Measurements from ENCODE around the gene NAB1. TPM values are rescaled to one million over a fixed set of nuclear protein-coding genes. Genes with fewer than 3 reads are reported as not detected.

The NAB1 gene
- total RNA-seq, 1 donor from 2014 or later: 49.7 TPM

DNA sequence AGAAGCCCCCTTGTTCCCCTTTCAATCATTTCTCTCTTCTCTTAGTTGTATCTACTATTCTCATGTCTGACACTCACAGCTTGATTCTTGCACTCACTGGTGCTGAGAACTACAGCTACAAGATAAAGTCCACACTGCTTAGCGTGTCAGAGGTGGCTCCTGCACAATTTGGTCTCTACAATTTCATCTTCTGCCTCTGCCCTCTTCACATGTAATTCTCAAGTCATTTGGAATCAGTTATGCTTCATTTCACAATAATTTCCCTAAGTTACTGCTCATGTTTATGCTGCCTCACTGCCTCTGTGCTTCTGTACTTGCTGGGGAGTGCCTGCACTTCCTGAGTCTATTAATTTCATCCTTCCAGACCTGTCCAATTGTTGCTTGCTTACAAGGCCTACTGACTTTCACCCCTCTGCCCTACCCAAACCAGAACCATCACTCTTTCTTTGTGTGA is 11.6 kb upstream of the NAB1 start:
- DNase-seq (ENCODE audit: low spot score): no peak

DNA sequence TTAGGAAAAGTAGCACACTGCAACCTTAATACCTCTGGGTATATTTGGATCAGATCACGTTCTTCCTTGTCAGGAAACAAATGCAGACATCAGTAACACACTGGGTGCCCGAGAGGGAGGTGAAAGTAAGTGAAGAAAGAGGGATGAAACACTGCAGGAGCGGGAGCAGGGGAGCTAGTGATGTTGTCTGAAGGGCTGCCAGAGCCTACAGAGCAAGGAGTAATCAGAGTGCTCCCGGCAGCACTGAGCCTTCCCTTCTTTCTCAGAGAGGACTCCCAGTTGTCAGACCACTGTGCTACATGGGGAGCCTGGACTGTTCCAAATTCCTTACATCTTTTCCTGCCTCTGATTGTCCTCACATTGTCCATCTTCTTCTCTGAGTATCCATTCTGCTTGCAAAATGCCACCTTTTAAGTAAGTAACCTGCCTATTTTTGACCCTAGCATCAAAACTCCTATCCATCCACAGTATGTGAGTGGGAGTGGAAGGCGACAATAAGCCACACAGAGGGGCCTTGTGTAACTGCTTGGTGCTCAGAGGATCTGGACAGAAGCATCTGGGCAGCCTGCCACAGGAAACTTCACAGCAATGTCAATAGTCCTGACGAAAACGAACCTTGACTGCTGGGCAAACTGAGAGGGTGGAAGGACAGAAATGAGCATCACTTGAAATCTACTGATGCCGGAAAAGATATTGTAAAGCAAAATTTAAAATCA is 10.8 kb upstream of the NAB1 start:
- no peak for DNase-seq (ENCODE audit: low spot score)

DNA sequence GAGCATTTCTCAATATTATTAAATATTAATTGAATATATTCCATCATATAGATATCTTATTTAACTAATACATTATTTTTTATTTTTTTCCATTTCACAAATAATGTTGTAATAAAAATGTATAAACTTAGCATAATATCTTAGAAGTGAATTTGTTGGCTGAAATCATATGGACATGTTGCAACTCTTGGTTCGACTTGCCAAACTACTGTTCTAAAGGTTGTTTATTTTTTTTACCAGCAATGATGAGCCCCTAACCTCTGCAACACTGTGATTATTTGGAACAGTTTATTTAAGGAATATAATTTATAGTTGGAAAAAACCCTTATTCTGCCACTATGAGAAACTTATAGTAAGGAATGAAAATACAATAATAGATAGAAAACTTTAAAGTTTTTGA is 8.8 kb upstream of the NAB1 start:
- DNase-seq (ENCODE audit: low spot score): no peak

DNA sequence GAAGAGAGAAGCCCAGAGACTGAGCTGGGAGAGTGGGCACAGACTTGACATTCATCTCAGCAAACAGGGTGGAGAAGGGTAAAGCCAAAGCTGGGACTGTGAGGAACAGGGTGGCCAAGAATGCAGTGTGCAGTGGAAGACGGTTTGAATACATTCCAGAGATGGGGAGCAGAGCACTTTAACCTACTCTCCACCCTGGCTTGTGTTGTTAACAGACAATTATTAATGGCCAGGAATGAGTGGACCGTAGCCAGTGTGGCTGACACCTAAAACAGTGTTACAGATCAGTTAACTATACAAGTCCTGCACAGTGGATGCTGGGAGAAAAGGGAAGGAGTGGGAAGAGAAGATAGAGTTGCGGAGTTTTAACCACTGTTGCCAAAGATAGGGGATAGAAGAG is 7.4 kb upstream of the NAB1 start:
- DNase-seq (ENCODE audit: low spot score): no peak

DNA sequence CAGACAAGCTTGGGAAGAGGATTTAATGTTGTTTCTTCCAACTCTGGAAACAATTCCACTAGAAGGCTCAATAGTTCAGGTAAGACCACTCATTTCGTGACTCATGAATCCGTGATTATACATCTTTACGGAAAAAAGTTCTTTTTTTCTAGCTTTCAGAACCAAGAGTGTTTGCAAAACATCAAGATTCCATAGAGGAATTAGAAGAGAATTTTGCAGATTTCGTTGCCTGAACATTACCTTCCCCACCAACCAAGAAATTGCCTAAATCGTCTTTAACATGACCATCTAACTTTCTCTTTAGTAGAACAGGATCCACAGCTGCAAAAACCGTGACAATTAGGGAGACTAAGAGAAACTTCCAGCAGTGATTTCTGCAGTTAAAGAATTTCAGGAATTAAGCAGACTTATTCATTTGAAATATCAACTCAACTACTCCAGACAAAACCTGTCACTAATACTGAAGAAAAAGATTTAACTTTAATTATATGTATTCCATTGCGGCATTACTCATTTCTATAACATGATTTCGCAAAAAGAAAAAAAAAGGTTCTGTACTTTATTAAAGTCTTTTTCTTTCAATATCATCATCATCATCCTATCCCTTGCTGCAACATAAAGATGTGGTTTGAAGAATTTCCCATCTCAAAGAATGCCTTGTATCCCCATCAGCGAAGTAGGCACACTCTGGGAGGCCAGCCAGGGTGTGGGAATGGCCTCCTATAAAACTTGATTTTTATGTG is 1.9 kb upstream of the NAB1 start:
- no peak for DNase-seq (ENCODE audit: low spot score)

DNA sequence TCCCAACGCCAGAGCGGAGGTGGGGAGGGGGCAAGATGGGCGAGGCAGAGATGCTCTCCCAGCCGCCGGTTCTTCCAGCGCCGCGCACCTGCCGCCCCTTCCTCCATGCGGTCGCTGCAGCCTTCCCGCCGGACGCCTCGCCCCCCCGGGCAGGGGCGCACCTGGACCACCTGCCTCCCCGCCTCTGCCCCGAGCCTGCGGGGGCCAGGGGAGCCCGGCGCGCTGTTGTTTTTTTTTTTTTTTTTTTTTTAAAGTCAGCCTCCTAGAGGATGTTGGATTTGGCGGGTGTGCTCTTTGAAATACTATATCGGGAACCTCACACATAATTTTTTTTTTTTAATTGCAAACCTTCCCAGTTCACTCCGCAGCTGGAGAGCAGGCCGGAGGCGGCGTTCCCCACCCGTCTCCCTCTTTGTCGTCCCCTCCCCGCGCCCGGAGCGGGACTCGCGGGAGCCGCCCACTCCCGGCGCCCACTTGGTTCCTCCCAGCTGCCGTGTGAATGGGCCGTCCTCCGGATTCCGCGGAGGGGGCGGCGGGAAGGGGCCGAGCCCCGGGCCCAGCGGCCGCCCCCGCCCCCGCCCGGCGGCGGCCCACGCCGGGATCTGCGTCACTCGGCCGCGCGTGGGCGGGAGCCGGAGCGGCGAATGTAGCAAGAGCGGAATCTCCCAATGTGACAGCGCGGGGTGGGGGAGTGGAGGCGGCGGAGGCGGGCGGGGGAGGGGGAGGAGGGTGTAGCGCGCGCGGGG is 421 bp upstream of the NAB1 start:
- DNase-seq (ENCODE audit: low spot score): peak; percentile 86

- no peak for DNase-seq (ENCODE audit: low spot score)
Observed at GRCh38 chr2:190649798-190650390, 1.0 kb downstream of the NAB1 start.

- DNase-seq (ENCODE audit: low spot score): no peak
Observed at GRCh38 chr2:190651413-190651812, 2.5 kb downstream of the NAB1 start.

DNA sequence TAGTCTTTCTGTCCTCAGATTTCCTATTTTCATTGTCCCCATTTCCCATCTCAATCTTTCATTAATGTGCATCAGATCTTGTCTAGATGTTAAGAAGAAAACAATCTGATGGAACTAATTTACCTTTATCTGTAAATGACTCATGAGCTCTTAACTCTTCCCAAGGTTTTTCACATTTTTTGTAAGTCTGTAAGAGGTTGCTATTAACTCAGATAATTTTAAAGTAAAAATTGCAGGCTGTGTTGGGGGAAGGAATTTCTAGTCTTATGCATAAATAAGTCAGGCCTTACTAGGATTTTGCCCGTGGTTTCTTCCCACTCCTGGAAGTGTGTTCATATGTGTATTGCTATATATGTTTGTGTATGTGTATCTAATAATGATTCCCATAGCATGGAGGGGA is 4.3 kb downstream of the NAB1 start:
- no peak for DNase-seq (ENCODE audit: low spot score)

DNA sequence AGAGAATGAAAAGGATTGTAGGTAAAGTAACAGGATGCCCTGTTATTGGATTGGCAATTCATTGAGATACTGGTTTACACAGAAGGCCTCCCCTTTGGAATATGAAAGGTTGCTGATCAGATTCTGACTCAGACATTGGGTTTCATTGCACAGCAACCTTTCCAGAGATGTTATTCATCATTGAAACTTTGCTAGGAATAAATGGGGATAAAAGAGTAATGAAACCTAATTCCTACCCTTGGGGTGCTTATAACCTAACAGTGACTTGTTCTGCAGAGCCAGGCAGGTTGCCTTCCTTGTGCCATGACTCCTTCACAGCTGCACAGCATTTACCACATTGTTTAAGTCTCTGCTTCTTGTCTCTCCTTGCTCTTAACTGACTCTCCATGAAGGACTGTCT is 5.0 kb downstream of the NAB1 start:
- no peak for DNase-seq (ENCODE audit: low spot score)

DNA sequence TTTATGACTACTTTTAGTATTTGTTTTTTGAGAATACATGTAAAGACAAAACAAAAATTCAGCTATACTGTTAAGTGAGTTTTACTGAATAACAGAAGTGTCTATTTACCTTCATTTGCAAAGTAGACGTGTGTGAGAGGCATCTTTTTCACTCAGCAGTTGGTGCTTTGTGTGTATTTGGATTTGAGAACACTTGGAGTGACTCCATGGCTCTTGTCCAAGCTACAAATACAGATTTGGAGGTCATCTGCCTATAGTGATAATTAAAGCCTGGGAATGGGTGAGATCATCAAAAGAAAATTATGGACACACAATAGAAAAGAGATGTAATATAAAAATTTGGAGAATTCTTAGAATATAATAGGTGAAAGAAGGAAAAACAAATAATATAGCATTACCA is 6.2 kb downstream of the NAB1 start:
- DNase-seq (ENCODE audit: low spot score): no peak

DNA sequence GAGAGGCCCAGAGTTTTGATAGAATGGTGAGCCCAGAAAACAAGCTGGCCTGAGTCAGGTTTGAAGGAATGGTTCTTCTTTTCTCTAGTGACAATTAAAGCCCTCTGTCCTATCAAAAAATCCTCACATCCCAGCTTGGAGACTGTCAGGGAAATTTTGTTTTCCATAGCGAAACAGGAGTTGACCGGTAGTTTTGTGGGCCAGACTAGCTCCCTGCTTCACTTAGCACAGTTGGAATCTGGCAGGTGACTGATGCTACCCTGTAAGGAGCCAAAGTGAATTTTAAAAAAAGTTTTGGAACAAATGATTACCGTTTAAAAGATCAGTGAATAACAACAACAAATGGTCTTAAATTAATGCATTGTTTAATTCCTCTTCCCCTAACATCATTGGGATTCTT is 6.7 kb downstream of the NAB1 start:
- no peak for DNase-seq (ENCODE audit: low spot score)

- DNase-seq (ENCODE audit: low spot score): no peak
Observed at GRCh38 chr2:190656301-190656700, 7.4 kb downstream of the NAB1 start.

GRCh38 chr2:190657474-190658255 is 8.8 kb downstream of the NAB1 start:
- DNase-seq (ENCODE audit: low spot score): no peak

- no peak for DNase-seq (ENCODE audit: low spot score)
Observed at GRCh38 chr2:190659553-190659952, 10.7 kb downstream of the NAB1 start.

- no peak for DNase-seq (ENCODE audit: low spot score)
Observed at GRCh38 chr2:190662754-190663153, 13.9 kb downstream of the NAB1 start.

DNA sequence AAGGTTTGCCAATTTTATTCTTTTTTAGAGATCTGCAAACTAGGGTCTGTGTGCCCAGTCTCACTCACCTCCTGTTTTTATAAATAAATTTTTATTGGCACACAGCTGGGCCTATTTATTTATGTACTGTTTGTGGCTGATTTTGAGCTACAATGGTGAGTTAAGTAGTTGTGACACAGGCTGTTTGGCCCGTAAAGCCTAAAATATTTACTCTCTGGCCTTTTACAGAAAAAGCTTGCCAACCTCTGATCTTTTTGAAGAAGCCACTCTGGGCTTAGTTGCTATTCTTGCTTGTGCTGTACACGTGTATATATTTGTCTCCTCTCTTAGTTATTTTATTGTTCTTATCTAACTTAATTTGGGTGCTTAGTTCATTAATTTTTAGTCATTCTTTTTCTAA is 14.5 kb downstream of the NAB1 start:
- no peak for DNase-seq (ENCODE audit: low spot score)

DNA sequence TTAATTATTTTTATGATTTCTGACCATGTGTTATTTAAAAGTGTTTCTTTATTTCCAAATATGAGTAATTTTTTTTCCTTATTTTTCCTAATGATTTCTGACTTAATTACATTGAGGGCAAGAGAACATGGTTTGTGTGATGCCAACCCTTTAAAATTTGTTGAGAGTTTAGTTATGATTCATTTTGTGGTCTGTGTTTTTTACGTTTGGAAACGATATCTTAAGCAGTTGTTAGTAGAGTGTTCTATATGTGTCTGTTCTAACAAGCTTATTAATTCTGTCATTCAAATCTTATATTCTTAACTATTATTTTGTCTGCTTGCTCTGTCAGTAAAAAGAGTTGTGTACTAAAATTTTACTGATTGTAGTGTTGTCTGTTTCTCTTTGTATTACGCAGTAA is 15.0 kb downstream of the NAB1 start:
- no peak for DNase-seq (ENCODE audit: low spot score)

DNA sequence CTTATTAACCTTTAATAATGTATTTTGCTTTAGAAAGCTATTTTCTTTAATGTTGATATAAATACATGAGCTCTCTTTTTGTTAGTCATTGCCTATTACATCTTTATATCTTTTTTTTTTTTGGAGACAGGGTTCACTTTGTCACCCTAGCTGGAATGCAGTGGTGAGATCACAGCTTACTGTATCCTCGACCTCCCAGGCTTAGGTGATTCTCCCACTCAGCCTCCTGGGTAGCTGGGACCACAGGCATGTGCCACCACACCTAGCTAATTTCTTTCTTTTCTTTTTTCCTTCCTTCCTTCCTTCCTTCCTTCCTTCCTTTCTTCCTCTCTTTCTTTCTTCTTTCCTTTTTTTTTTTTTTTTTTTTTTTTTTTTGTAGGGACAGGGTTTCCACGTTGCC is 15.4 kb downstream of the NAB1 start:
- no peak for DNase-seq (ENCODE audit: low spot score)

DNA sequence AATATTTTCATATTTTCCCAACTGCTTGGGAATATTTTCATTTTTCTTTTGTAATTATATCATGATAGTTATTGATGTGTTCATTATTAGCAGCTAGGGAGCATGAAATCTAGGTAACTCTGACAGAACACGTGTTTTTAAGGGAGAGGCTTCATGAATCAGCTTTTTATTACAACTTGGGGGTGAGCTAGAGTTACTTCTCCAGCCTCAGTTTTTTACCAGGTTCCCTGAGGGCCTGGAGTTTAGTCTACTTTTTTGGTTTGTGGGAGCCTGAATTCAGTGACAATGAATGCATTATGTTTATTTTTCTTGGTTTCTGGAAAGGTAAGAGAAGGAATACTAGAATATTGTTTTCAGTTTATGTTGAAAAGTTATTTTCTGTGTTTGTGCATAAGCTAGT is 18.0 kb downstream of the NAB1 start:
- DNase-seq (ENCODE audit: low spot score): no peak

DNA sequence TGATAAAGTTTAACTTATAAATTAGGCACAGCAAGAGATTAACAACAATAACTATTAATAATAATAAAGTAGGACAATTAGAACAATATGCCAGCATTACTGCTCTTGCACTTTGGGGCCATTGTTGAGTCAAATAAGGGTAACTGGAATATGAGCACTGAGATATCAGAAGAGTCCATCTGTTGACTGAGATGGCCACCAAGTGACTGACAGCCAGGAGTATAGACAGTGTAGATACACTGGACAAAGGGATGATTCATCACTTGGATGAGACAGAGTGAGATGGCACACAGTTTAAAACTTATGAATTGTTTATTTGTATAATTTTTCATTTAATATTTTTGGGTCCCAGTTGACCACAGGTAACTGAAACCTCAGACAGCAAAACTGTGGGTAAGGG is 20.0 kb downstream of the NAB1 start:
- DNase-seq (ENCODE audit: low spot score): no peak

Measured in ureter (tissue), 1 donor.